HG03575 (cell line): ENCODE measurements around the gene DOHH.

ENCODE experiments used
- ATAC-seq: cut with Tn5 transposase; IDR thresholded peaks from one replicate; pipeline ENCODE4 v1.9.1; 2021; ENCODE audit not compliant: unreplicated experiment, insufficient number of reproducible peaks, low FRiP score; ENCODE audit errors: extremely low read depth

The DOHH gene

DNA sequence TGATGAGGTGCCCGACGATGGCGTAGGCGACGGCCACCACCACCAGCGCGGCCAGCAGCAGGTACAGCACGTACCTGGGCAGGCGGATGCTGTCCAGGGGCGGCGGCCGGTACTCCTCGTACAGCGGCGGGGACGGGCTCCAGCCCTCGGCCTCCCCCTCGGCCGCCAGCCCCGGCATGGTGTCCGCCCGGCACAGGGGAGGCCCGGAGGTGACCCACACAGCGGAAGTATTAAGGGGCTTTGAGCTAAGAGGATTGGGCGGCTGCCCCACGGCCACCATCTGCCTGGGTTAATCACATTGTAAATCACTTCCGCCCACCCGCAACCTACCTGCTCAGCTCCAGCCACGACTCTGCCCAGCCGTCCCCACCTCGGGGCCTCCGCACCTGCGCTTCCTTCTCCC is 17.2 kb downstream of the DOHH start, which contains the start of gene SMIM44:
Gene SMIM44, minus strand, starts transcription at position 216 of the 403 bp plus-strand sequence. Its CDS starts 38 bp downstream, at position 178.
- no peak for ATAC-seq

DNA sequence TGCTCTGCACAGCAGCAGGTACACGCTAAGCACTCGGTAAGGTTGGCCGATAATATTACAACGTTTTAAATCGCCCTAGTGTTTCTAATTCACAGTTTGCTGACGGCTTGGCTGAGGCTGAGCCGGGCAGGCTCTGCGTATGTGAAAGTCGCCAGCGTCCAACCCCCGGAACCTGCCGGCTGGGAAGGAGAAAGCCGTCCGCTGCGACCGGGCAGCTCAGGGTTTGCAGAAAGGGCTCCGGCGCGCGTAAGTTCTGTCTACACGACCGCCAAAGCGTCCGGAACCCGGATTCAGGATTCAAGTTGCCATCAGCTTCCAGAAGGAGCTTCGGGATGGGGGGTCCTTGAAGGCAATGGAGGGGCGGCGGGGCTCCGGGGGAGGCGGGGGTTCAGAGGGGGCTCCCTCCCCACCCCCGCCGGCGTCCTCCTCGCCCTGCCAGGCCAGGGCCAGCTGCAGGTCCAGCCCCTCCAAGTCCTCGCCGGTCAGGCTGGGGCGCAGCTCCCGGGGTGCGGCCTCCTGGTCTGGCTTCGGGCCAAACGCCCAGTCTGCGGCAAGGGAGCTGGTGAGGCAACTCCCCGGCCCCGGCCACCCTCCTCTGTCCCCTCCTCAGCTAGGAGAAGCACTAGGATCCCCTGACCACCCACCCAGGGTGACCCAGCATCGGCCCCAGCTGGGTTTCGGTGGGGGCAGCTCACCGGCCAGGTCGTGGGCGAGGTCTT is 17.8 kb downstream of the DOHH start:
- ATAC-seq: no peak

DNA sequence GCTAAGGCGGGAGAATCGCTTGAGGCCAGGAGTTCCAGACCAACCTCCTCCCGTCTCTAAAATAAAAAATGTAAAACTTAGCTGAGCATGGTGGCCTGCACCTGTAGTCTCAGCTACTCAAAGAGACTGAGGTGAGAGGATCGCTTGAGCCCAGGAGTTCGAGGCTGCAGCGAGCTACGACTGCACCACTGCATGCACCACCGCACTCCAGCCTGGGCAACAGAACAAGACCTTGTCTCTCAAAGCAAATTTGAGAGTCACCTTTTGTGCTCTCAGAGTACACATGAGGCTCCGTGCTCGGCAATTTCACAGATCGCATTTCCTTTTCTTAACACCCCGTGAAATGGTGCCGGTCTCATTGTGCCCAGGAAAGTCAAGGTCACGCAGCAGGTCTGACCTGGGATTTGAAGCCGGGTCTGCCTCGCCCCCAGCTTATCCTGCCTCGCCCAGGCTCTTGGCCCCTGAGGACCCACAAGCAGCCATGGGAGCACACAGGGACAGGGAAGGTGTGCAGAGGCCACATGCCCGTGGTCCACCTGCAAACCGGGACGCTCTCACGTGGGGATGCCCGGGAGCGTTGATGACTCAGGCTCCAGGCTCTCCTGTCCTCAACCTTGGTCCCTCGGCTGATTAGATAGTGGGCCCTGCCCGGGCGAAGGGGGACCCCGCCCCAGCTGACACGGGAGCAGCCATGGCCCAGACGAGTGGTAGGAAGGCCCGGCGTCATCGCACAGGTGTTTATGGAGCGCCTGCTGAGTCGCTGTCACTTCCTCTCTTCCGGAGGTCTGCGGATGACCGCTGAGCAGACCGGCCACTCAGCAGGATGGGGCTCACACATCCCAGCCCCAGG is 19.0 kb downstream of the DOHH start:
- no peak for ATAC-seq

DNA sequence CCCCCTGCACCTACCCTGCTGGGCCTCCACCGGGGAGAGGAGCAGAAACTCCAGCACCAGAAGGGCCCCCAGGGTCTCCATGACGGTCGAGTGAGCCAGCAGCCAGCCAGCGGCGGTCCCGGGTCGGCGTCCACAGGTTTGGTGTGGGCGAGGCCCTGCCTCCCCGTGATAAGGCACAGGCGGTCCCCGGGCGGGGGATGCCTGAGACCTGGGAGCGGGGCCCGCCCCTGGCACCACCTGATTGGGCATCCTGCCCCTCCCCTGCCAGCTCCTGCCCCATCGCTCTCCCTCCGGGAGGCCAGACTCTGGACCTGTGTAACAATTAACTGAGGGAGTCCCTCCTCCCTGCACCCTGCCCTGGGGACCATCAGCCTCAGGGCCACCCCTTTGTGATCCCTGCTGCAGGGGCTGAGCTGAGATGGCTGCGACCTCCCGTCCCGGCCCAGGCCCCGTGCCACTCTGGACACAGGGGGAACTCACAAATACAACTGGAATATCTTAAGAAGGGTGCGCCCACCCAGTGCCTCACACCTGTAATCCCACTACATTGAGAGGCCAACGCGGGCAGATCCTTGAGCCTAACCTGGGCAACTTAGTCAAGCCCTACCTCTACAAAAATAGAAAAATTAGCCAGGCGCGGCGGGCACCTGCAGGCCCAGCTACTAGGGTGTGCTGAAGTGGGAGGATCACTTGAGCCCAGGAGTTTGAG is 19.9 kb downstream of the DOHH start, which contains the start of gene SMIM24:
Gene SMIM24, minus strand, starts transcription at position 143 of the 709 bp plus-strand sequence. Its CDS starts 62 bp downstream, at position 81.
- no peak for ATAC-seq

DNA sequence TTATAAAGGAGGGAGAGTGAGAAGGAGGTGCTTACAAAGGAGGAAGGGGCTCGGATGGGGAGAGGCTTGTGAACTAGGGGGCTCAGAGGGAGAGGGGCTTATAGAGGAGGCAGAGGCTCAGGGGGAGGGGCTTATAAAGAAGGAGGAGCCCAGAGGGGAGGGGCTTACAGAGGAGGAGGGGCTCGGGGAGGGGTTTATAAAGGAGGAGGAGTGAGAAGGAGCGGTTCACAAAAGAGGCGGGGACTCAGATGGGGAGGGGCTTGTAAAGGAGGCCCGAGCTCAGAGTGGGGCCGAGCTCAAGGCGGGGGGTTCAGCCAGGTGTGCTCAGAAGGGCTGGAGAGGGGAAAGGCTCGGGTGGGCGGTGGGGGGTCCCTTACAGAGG is 20.6 kb downstream of the DOHH start:
- ATAC-seq: no peak

DNA sequence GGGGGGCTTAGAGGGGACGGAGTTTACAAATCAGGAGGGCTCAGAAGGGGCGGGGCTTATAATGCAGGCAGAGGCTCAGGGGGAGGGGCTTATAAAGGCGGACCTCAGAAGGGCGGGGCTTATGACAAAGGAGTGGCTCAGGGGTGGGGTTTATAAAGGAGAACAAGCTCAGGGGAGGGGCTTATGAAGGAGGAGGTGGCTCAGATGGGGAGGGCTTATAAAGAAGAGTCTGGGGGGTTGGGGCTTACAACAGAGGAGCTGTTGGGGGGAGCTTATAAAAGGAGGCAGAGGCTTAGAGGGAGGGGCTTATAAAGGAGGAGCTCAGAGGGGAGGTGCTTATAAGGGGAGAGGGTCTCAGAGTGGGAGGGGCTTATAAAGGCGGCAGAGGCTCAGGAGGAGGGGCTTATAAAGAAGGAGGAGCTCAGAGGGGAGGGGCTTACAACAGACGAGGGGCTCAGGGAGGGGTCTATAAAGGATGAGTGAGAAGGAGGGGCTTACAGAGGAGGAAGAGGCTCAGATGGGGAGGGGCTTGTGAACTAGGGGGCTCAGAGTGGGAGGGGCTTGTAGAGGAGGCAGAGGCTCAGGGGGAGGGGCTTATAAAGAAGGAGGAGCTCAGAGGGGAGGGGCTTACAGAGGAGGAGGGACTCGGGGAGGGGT is 21.2 kb downstream of the DOHH start:
- ATAC-seq: no peak

DNA sequence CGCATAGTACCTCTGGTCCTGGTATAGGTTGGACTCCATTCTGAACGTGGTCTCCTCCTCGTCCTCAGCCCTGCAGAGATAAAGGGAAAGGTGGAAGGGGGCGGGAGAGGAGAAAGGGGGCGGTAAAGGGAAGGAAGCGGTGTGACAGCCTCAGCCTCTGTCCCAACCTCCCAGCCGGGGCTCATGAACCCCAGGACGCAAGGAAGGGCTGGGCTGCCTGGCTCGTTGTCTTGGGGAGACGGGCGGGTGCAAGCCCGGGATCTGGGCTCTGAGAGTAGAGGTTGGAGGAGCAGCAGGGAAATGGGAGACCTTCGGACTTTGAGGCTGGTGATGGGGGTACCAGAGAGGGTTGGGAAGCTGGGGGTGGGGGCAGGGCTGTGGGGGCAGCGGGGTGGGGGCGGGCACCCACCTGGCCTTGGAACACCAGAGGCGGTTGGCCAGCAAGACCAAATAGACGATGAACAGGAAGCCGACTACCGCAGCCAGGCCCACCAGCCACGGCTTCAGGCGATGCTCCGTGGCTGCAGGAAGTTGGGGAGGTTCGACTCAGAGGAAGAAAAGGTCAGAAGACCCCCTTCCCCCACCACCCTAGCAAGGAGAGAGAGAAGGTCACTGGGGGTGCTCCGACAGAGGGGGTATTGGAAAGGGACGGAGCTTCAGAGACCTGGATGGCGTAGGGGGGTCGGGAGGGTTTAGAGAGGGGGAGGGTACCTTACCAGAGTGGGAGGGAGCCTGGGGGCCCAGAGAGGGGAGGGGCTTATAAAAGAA is 21.9 kb downstream of the DOHH start:
- ATAC-seq: no peak

DNA sequence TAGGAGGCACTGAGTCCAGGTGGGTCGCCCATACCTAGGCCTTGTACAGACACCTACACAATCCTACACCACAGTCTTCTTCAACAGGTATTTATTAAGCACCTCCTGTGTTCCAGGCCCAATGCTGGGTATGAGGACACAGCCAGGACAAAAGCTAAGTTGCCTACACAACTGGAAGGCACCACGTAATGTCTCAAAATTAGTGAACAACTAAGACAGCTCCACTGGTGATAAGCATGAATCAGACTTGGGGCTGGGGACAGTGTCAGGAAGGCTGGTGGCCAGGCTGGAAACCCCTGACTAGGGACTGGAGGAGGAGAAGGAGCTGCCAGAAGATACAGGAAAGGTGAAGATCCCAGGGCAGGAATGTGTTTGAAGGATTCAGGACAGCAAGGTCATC is 22.5 kb downstream of the DOHH start:
- ATAC-seq: no peak

DNA sequence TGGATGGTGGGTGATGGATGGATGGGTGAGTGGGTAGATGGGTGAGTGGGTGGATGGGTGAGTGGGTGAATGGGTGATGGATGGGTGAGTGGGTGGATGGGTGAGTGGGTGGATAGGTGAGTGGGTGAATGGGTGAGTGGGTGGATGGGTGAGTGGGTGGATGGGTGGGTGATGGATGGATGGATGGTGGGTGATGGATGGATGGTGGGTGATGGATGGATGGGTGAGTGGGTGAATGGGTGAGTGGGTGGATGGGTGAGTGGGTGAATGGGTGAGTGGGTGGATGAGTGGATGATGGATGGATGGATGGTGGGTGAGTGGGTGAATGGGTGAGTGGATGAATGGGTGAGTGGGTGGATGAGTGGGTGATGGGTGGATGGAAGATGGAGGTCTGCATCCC is 23.0 kb downstream of the DOHH start:
- ATAC-seq: no peak

DNA sequence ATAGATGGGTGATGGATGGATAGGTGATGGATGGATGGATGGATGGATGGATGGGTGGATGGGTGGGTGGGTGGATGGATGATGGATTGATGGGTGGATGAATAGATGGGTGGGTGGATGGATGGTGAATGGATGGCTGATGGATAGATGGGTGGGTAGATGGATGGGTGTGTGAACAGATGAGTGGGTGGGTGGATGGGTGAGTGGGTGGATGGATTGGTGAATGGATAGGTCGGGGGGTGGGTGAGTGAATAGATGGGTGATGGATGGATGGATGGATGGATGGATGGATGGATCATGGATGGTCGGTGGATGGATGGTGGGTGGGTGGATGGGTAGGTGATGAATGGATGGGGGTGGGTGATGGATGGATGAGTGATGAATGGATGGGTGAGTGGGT is 23.6 kb downstream of the DOHH start:
- no peak for ATAC-seq

DNA sequence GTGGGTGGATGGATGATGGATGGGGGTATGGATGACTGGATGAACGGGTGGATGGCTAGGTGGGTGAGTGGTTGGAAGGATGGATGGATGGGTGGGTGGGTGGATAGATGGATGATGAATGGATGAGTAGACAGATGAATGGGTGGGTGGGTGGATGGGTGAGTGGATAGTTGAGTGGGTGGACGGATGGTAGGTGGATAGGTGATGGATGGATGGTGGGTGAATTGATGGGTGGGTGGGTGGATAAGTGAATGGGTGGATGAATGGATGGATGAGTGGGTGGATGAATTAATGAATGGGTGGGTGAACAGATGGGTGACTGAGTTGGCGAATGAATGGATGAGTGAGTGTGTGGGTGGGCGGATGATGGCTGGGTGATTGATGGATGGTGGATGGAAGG is 25.0 kb downstream of the DOHH start:
- no peak for ATAC-seq

DNA sequence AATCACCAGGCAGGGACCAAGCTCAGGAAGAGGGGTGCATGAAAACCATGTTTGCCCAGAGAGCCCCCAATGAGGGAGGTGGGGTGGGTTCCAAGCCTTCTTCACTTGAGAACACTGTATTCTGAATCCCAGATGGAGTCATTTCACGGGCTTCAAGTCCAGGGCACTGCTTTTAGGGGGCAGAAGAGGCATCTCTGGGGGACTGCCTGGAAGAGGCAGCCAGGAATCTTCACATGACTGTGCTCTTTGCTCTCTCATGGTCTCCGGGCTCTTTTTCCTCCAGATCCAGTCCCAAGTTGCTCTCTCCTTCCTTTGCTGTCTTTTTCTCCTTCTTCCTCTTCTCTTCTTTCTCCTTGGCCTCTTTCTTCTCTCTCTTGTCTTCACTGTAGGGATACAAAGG is 25.9 kb downstream of the DOHH start:
- no peak for ATAC-seq

DNA sequence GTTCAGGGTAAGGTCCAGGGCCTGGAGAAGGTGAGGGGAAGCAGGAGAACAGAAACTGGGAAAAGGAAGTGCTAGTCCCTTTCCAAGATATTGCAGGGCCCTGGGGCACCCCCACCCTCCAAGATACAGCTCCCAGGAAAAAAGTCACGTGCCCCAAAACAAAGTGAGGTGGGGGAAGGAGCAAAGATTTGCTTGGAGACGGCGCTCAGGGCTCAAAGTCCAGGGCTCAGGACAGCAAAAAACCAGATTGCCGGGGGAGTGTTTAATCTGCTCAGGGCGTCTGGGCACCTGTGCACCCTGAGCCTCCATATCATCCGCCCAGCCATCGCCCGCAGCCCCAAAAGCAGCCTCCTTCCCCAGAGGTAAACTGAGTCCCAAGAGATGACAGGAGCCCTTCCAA is 26.5 kb downstream of the DOHH start:
- ATAC-seq: no peak

DNA sequence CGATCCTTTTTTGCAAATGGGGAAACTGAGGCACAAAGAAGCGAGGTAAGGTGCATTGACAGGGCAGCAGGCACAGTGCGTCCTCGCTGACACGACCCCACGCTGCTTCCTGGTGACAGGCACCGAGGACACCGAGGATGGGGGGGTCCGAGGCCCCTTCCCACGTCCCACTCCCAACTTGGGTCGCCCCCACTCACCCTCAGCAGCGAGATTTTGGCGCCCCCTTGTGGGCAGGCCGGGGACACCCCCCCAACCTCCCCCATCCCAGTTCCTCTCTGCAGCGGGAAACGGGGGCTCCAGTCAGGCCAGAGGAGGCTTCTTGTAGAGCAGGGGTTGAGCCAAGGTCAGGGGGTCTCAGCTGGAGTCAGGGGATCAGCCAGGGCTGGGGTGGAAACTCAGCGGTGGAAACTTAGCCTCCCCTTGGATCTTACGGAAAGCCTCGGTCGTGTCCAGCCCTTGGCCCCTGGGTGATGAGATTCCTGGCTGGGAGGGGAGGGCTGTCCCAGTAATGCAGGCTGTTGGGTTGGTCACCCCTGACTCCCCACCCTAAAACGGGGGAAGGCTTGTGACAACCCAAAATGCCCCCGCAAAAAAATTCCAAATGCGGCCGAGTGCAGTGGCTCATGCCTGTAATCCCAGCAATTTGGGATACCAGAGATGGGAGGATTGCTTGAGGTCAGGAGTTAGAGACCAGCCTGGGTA is 28.4 kb downstream of the DOHH start:
- ATAC-seq: no peak

DNA sequence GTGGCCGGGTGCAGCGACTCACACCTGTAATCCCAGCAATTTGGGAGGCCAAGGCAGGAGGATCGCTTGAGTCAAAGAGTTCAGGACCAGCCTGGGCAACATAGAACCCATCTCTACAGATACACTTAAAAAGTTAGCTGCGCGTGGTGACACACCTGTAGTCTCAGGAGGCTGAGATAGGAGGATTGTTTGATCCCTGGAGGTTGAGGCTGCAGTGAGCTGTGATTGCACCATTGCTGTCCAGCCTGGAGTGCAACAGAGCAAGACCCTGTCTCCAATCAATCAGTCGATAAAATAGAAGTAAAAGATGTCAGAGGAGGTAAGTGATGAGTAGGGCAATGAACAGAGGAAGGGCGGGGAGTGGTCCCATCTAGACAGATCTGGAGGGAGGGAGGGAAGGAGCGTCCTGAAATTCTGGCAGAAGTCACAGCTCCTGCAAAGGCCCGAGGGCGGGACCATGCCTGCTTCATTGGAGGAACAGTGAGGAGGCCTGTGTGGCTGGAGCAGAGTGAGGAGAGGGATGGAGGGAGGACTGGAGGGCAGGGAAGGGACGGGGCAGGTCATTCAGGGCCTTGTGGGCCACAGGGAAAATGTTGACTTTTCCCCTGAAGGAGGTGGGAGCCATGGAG is 29.9 kb downstream of the DOHH start:
- ATAC-seq: no peak

DNA sequence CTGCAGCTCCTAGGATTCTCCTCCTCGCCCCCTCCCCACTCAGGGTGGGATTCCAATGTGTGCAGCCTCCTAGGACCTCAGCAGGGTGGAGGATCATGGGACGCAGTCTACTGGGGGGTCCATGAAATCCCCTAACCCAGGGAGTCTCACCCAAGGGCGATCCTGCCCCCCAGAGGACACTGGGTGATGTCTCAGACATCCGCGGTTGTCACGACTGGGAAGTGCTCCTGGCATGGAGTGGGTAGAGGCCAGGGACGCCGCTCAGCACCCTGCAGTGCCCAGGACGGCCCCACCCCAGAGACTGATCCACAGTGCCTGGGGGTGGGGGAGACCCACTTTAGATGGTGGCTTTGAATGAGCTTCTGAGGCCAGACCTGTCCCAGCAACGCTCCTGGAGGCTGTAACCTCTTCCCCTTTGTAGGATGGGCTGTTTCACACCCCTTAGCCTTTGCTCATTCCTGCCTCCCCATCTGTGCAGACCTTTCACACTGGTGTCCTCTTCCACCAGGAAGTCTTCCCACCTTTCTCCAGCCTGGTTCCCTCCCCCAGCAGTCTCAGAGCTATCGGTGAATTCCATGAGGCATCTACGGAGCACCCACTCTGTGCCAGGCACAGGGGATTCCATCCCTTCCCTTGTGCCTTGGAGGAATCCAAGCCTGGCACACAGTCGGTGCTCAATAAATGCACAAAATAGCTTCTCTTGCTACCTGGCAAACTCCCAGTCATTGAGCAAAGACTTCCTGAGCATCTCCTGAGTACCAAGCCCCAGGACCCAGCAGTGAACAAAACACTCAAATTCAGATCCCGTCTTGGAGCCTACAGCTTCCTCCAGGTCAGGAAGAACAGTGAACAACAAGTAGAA is 30.6 kb downstream of the DOHH start:
- no peak for ATAC-seq

DNA sequence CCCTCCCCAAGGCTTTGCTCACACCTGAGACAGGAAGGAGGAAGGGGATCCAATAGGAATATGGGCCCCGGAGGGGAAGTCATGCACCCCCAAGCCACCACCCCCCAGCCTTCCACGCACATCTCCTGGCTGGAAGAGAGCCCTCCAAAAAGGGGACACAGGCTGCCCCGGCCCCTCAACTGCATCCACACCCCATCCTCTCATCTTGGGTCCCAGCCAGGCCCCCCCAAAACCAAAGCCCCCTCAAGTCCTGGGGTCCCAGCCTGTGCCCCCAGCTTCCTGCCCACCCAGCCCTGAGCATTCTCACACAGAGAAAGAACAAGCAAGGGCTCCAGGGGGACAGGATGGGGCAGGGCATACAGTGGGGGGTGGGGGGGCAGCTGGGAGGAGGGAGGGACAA is 32.3 kb downstream of the DOHH start:
- no peak for ATAC-seq
